ENCODE results near the gene PELI1. TPM values are rescaled to one million over a fixed set of nuclear protein-coding genes. Genes with fewer than 3 reads are reported as not detected.
"Not testable (repeated sequence)": the region's sequence is repeated elsewhere in the genome, so short reads cannot be mapped to it uniquely, and the experiment has no call there.

Gene PELI1
- total RNA-seq, 1 donor from 2014 or later = 54.9 TPM

DNA sequence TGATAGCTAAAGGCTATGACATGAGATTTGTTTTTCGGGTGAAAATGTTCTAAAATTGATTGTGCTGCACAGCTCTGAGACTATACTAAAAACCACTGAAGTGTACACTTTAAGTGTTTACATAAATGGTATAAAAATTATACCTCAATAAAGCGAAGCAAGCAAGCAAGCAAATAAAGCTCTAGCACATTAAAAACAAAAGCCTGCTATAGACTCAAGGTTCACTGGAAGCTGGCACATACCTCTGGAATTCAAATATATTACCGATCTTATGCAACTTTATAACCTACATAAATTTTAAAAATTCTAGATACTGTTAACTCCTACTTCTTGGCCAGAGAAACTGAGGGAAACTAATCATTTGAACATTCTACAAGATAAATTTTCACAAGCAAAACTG lies 20.1 kb downstream of the PELI1 start:
- DNase-seq (ENCODE audit: low read depth in 2 of 2) = no peak

DNA sequence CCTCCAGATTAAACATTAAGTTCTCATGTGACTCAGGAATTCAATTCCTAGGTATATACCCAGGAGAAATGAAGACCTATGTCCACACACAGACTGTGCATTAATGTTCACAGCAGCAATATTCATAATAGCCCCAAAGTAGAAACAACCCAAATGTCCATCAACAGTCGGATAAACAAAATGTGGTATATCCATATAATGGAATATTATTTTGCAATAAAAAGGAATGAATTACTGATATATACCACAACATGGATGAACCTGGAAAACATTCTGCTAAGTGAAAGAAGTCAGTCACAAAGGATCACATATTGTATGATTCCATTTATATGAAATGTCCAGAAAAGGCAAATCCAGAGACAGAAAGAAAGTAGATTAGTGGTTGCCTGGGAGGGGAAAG lies 20.5 kb downstream of the PELI1 start:
- DNase-seq (ENCODE audit: low read depth in 2 of 2) = no peak

- no peak for DNase-seq (ENCODE audit: low read depth in 2 of 2)
Measured at GRCh38 chr2:64122358-64122757, 21.9 kb downstream of the PELI1 start.

- no peak for DNase-seq (ENCODE audit: low read depth in 2 of 2)
Measured at GRCh38 chr2:64120928-64121327, 23.3 kb downstream of the PELI1 start.

DNA sequence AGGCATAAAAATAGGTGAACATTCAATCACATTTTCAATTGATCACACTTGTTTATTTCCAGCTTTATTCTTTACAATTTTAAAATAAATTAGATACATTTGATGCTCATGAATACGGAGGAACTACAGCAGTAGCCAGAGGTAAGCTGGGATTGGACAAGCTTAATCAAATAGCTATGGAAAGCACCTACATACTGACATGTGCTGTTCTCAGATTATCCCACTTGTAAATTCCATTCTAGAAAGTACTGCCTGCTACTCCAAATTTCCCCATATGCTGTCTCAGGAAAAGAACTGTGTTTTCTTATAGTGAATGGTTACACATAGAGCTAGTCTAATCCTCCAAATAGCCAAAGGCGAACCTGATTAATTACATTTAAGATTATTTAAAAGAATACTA lies 24.2 kb downstream of the PELI1 start:
- no peak for DNase-seq (ENCODE audit: low read depth in 2 of 2)

- DNase-seq (ENCODE audit: low read depth in 2 of 2) = no peak
Measured at GRCh38 chr2:64119369-64119768, 24.9 kb downstream of the PELI1 start.

GRCh38 chr2:64115808-64116598 lies 28.2 kb downstream of the PELI1 start:
- DNase-seq (ENCODE audit: low read depth in 2 of 2) = peak; percentile 32 to 33

DNA sequence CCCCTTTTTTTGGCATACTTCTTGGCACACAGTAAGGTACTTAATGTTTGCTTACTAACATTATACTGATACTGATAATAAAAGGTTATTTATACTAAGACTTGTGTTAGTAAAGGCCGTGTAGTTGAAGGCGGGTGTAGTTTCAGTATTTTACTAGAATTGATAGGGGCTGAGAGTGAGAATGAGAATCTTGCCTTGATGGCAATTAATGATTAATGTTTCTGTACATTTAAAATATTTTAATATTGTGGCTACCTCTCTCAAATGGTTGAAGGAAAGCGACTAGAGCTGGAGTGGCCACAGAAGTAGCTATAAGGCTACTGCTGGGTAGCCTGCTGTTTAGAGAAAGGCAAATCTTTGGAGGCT lies 29.3 kb downstream of the PELI1 start:
- no peak for DNase-seq (ENCODE audit: low read depth in 2 of 2)

GRCh38 chr2:64114063-64114911 lies 29.9 kb downstream of the PELI1 start:
- peak in 1 of 2 donors; percentile 39 for DNase-seq (ENCODE audit: low read depth in 2 of 2)

DNA sequence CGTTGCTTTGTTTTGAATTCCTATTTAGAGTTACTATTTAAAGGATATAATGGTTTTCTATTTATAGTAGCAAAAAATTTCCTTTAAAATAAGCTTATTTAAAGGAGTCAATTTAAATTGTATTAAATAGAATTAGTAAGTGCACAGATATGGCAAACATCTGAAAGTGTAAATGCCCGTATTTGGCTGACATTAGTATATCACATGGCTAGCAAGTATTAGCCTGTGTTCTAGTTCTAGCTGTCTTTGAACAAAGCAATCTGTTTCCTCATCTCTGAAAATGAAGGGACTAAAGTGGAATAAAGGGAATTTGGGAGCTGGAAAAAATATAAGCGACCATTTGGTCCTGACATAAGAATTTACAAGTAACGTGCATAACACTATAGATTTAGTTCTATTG lies 32.2 kb downstream of the PELI1 start:
- no peak for DNase-seq (ENCODE audit: low read depth in 2 of 2)

- no peak for DNase-seq (ENCODE audit: low read depth in 2 of 2)
Measured at GRCh38 chr2:64111426-64111825, 32.8 kb downstream of the PELI1 start.

- no peak for DNase-seq (ENCODE audit: low read depth in 2 of 2)
Measured at GRCh38 chr2:64108666-64109241, 35.5 kb downstream of the PELI1 start.

DNA sequence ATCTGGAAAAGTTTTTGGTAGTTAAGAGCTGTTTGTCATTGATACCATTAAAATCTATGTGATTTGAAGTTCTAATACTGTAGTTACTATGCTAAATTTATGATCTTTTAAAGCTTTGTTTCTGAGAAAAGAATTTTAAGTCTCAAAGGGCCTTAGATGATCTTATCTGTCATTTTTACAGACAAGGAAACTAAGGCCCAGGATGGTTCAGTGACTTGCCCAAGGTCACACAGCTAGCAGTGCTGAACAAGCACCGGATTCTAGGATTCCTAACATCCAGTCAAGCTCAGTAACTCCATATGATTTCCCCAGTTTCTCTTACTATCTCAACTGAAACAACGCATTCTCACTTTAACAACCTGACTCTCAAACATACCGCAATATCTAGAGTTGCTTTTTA lies 37.7 kb downstream of the PELI1 start:
- DNase-seq (ENCODE audit: low read depth in 2 of 2) = no peak

GRCh38 chr2:64105670-64106461 lies 38.4 kb downstream of the PELI1 start:
- no peak for DNase-seq (ENCODE audit: low read depth in 2 of 2)

DNA sequence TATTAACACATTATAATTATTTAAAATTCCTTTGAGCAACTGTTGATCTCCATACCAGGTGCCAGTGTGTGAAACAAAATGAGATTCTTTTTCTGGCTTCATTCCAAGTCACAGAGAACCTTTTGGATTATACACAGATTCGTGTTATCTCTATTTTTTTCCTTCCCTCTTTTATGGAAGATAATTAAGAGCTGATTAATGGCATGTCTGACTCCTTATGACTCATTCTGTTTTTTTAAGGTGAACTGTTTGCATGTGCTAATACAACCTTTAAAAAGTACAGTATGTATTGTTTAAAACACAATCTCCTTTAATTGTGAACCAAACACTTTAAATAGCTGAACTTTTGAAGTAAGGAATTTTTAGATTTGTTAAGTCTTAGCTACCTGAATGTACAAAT lies 39.3 kb downstream of the PELI1 start:
- peak in 1 of 2 donors; percentile 41 for DNase-seq (ENCODE audit: low read depth in 2 of 2)

DNA sequence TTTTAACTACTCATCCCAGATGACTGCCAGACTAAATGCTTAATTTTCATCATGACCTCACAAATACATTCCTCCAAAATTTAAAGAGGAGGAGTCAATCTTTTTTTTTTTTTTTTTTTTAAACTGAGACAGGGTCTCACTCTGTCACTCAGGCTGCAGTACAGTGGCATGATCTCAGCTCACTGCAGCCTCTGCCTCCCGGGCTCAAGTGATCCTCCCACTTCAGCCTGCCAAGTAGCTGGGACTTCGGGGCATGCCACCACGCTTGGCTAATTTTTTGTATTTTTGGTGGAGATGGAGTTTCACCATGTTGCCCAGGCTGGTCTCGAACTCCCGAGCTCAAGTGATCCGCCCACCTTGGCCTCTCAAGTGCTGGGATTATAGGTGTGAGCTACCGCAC lies 41.5 kb downstream of the PELI1 start:
- DNase-seq (ENCODE audit: low read depth in 2 of 2) = not testable (repeated sequence)

DNA sequence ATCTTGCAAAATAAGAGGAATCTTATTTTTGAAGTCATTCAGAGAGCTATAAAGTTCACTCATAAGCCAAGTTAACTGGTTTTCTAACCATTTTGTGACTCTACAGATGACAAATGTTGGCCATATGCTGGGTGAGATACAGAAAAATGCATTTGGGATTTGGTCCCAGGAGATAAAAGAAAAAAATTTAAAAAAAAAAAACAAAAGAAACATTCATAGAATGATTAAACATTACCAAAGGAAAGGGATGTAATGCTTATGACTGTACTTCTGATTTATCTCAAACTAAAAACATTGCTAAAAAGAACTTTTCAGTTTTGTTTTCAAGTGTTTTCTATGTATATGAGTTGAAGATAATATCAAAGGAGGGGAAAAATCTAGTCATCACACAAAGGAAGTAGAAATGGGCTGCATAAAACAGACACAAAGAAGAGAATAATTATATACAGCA lies 43.1 kb downstream of the PELI1 start:
- DNase-seq (ENCODE audit: low read depth in 2 of 2) = peak in 1 of 2 donors; percentile 19

- not testable (repeated sequence) for DNase-seq (ENCODE audit: low read depth in 2 of 2)
Measured at GRCh38 chr2:64100584-64100983, 43.6 kb downstream of the PELI1 start.

DNA sequence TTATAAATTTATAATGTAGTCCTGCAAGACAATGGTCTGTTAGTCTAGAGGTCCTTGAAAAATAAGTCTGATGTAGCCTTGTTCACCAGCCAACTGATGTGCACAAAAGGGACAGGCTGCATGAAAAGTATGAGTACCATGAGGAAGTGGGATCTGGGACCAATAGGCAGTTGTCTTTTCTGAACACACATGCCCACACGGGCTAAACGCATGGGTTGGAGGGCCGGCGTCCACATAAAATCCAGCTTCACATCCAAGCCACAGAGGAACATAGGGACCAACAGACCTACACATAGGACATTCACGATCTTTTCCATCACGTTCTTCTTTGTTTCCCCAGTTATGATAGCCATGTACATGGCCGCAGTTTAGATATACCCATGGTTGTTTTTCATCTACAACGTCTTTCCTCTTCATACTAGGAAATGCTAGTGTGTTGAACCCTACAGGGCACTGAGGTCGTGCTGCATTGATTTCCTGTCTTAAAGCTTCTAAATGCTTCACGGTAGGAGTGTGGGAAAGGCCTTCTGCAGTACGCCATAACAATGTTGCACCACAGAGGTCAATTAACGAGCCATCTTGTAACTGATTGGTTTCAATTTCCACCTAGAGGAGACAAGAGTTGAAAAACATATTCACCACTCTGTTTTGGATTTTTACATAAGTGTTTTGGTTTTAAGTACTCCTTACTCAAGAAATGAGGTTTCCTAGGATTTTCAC lies 49.4 kb downstream of the PELI1 start:
- no peak for DNase-seq (ENCODE audit: low read depth in 2 of 2)

DNA sequence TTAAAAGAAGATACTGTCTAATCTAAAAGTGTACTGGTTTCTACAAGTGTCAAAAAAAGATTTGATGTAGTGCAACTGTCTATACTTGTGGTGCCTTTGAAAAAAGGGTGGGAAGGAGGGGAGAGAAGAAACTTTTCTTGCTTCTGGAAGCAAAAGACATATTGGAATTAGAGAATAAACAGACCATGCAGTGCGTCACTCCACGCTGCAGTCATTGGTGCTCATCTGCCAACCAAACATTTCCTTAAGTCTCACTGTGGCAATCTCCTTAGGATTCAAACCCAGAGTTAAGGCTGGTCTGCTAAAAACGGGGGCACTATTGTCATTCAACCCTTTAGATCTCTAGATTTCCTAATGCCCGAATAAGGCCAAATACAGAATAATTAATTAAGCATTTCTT lies 50.9 kb downstream of the PELI1 start:
- DNase-seq (ENCODE audit: low read depth in 2 of 2) = no peak

GRCh38 chr2:64092502-64092901 lies 51.7 kb downstream of the PELI1 start:
- DNase-seq (ENCODE audit: low read depth in 2 of 2) = no peak

All from dermis microvascular lymphatic vessel endothelial cell (primary cell).